GM21360 (cell line): ENCODE measurements around the gene AP1S2.
"Not testable (repeated sequence)": the region's sequence is repeated elsewhere in the genome, so short reads cannot be mapped to it uniquely, and the experiment has no call there.

ENCODE experiments used
- ATAC-seq: cut with Tn5 transposase; IDR thresholded peaks from one replicate; pipeline ENCODE4 v1.9.1; 2021; ENCODE audit warnings: mild to moderate bottlenecking, moderate library complexity; ENCODE audit not compliant: unreplicated experiment

Gene AP1S2

DNA sequence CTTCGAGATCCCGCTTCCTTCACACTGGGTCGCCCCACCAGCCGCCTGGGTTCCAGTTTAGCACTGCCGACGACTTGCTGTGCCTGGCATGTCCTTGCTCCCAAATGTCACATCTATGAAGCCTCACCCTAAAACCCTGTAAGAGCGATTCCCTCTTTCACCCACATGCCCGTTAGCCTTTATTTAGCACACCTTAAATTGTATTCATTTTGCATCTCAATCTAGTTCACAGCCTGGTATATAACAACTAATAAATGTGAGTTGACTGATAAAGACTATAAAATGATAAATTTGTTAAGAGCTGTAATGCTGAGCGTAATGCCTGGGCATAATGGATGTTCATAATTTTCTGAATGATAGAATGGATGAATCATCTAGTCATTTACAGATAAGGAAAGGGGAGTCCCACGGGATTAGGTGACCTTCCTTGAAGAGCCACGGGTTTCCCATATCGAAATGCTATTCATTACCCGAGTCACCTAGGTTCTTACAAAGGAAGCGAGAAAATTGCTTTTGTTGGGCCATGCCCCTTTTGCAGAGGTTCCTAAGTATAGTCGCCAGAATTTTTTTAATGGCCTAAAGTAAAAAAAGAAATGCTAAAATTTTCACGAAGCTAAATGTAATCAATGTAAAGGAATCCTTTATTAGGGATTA is 1.1 kb upstream of the AP1S2 start:
- ATAC-seq = no peak

DNA sequence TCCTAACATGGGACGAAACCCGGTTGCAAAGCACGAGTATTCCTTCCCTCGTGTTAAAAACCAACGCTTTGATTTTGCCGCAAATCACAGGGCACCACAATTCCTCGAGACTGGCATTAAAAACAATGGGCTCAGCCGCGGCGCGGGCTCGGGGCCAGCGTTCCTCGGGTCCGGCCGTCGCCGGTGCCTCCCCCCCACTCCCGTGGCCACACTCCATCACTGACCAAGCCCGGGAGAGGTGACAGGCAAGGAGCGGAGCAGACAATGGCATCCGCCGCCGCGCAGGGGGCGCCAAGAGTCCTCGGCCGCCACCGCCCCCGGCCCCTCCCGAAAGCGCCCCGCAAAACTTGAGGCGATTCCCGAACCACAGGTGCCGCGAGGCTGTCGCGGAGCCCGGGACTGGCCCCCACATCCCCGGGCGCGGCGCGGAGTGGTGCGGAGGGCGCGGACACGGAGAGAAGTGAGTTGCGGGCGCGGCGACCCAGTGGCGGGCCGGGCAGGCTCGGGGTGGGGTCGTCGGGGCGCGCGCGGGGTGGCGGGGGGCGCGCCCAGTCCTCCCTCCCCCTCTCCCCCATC is 445 bp downstream of the AP1S2 start:
- ATAC-seq = peak; percentile 32

DNA sequence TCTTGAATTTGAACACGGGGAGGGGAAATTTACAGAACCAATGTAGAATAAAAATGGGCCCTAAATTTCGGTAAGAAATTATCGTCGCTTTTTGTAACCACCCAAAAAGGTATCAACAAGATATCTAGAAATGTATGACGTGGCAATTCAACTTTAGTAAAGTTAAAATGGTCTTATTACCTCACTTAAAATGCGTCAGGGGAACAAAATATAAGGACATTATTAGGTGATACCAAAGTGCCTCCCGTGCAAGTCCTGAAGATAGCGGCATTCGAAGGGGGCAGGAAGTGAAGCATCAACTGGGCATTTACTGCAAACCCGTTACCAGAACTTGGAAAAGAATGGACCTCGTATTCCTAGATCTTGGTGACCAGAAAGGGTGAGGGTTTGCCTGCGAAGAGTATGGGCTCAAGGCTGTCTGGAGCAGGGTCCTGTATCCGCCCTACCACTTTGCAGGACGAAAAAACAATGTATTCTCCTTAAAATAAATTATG is 980 bp downstream of the AP1S2 start:
- ATAC-seq = no peak

DNA sequence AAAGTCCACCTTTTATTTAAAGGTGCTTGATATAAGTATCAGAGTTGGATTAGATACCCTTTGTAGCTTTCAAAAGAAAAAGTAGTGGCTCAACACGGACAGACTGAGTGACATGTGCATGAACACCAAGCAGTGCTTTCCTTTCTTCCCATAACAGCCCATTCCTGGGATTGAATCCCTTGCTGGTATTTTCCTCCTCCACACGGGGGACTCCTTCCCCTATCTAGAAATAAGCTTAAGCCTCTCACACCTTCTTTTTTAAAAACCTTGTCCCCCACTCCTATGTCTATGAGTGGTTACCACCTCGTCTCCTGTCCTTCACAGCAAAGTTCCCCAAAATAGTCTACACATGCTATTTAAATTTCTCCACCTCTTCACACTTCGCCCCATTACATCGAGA is 5.1 kb downstream of the AP1S2 start:
- ATAC-seq = no peak

DNA sequence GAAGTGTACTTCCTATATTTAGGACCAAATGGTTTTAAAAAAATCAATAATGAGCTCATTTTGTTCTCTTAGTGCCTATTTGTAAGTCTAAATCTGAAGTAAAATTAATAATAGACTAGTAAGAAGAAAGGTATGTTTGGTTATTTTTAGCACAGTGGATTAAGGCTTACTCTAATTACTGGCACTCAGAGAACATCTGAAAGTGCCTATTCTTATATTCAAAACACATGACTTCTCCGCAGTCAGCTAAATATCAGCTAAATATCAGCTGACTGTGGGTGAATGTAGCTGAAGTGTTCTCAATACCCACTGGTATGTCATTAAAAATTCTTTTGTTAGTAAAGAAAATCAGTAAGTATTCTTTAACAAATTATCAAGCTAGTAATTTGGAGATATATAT is 6.0 kb downstream of the AP1S2 start:
- ATAC-seq = no peak

DNA sequence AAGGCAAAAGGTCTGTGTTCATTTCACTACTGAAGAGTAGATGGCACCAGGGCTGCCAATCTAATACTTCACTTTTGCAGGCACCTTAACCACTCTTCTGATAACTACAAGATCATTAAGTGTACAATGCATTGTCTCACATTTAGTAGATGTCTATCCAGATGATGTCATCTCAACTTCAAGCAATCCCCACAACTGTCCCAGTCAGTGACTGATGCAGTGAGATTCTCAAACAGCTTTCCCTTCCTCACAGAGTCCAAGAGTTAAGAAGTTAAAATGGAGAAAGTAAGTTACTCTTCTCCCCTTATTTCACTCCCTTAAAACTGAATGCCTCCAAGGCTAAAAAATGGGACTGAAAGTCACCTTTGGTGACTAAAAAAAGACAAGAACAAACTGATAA is 10.7 kb downstream of the AP1S2 start:
- ATAC-seq = no peak

DNA sequence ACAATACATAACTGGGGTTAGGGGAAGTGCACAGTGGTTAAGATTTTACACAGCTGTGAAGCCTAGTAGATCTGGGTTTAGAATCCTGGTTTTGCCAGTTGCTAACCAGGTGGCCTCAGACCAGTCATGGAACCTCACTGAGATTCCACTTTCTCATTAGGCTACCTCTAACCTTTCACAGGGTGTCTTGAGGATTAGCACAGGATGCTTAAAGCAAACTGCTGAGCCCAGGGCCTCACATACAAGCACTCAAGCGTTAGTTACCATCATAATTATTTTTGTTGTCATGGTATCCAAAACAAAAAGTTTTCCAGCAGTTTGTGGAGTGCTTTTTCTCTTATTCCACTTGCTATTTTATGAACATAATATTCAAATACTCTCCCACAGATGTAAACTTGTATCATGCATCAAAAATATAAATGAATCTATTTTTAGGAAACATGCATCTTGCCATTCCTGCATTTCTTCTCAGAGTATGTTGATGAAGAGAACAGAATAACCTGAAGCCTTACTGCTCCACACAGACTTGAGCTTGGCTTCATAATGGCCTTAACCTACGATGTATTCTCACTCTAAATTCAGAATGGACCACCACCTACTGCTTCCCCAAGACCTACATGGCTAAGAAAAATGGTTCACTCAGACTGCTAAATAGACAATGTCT is 12.6 kb downstream of the AP1S2 start:
- ATAC-seq = no peak

DNA sequence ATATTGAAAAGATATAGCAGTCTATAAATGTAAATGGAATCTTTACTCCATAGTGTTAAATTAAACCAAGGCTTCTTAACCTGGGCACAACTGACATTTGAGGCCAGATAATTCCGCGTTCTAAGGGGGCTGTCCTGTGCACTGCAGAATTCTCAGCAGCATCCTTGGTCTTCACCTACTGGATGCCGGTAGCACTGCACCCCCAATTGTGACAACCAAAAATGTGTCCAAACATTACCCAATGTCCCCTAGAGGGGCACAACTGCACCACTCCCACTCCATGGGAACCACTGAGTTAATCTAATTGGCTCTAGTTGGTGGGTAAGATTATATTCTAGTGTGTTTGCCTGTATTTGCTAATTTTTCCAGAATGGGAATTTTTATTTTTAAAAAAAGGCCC is 16.6 kb downstream of the AP1S2 start:
- no peak for ATAC-seq

DNA sequence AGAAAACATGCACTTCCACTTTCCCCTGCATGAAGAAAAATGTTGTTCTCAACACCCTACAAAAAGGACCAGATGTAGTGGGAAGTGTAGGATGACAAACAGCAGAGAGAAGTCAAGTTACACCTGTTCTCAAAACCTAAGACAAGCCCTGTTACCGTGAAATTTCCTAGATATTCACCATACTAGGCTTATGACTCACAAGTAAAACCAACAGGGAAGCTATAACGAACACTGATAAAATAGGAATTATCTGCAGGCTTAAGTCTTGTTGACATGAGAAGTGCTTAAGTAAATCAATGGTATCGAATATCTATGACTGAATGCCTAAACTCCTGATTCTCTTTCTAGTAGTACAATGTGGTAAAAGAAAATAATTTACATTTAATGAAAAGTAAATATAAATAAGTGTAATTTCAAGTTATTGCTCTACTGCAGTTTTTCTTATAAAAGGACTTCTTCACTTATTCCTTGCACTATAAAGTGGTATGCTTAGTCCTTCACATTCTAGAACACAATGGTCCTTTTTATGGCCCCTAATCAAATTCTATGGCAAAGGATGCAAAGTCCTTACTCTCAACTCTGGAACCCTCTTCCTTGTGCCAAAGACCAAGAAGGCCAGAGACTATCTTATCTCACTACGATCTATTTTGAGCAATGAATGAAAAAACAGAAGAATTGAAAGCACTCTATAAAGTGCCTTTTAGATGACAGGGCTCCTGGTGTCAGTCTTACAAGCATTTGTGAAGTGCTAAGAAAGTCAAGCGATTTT is 19.6 kb downstream of the AP1S2 start:
- no peak for ATAC-seq

DNA sequence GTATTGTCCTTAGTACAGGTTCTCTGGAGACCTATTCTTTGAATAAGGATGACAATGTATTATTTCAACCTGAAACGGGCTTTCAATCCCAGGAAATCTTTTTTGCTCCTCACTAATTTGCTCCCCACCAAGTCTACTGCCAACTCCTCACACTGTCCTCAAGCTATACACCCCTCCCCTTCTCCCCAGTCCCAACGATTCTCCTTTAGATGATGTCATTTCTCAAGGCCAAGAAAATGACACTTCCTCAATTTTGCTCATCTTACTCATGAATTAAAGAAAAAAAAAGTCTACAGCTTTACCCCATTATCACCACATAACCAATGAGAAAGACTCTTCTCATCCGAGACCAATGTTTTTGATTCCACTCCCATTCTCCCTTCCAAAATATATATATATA is 20.6 kb downstream of the AP1S2 start:
- no peak for ATAC-seq

DNA sequence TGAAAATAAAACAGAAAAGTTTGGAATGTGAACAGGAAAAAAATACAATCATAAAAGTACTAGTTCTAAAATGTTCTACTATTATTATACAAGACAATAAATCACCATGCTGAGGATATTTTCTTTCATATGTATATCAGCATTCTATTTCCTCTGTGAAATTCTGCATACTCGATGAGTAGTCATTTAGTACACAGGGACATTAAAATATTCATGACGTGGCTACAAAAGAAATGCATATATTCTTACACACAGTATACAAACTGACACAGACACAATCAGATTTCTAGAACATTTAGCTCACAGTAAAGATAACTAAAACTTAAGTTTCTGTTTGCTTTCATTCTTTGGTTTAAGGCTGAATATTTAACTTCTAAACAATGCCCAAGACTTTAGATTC is 23.3 kb downstream of the AP1S2 start:
- not testable (repeated sequence) for ATAC-seq

DNA sequence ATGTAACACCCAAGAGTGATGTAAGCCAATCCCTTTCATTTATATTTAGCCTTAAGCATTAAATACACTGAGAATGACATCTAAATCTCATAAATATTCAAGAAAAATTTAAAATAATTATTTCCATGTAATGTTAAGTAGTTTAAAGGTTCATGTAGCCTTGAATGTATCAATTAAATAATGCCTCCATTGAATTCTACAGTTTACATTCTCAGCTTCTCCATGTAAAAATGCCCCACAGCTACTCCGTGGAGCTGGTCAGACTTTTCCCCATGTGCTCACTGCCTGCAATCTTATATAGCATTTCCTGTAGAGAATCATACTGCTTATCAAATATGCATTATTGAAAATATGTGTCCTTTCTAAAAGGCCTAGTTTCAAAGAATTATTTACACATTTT is 25.4 kb downstream of the AP1S2 start:
- ATAC-seq = no peak

DNA sequence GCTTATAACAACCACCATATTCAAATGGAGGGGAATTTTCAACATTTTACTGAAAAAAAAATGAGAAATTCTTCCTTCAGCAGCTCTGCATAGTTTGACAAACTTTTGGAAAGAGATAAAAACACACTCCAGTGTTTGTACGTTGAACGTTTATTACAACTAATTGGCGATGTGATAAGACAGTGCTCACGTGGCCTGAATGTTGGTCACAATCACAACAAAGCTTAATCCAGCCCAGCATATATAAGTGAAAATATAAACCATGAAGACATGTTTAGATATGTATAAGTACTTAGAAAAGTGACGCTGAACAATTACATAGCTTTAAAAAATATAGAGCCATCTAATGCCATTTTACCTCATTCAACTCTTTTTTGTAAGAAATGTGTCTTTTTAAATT is 28.7 kb downstream of the AP1S2 start:
- ATAC-seq = no peak

DNA sequence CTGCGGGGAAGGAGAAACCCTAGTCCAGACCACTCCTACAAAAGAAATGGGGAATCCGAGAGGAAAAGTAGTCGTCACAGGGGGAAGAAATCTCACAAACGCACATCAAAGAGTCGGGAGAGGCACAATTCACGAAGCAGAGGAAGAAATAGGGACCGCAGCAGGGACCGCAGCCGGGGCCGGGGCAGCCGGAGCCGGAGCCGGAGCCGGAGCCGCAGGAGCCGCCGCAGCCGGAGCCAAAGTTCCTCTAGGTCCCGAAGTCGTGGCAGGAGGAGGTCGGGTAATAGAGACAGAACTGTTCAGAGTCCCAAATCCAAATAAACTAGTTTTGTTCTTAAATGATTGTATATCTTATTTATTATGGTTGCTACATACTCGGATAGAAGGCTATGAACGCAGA is 31.7 kb downstream of the AP1S2 start:
- ATAC-seq = no peak

DNA sequence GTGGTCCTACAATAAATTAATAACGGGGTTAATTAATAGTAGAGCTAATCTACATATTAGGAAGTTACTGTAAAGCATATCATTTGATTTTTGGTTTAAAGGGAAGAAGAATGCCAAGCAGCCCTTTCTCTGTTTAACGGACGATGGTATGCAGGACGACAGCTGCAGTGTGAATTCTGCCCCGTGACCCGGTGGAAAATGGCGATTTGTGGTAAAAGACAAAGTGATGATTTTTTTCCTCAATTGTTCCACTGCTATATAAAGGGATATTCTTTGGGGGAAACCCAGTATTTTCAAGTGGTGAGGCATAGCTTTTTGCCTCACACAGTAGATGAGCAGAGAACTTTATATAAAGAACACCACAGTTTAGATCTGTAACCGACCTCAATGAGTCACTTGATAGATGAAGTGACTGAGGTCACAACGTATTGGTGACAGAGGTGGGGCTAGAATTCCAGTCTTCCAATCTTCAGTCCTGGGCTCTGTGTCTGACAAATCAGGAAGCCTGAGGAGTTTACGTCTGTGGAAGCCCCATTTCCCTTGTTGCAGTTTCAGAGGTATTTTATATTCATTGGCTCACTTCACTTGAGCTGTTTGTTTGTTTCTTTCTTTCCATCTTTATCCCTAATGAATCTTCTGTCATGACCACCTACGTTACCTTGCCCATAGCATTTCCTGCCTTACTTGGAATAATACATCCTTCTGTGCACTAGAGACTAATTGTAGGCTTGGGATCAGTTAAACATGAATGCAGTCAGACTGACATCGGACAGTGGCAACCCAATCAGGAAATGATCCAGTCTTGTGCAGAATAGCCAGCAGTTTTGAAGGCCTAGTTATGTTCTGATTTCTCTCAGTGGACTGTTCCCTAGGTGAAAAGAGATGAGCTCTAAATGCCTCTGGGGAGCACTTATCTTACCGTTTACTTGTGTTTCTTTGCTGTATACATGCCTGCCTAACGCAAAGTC is 34.2 kb downstream of the AP1S2 start:
- ATAC-seq = no peak

DNA sequence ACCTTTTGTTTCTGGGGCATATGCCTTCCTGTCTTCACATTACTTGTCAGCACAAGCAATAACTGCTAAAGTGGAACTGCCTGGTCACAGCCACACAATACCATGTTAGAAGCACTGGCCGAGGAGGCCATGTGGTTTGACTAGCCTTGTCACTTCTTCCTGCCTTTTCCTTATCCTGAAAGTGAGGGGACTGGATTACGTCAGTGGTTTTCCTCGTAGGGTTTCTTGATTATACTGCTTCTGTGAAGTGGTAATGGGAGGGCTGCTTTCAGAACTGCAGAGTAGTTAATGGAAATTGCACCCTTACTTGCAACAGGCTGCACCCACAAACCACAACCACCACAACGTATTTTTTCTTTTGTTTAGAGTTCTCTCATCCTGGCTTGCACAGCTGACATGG is 37.7 kb downstream of the AP1S2 start:
- no peak for ATAC-seq

DNA sequence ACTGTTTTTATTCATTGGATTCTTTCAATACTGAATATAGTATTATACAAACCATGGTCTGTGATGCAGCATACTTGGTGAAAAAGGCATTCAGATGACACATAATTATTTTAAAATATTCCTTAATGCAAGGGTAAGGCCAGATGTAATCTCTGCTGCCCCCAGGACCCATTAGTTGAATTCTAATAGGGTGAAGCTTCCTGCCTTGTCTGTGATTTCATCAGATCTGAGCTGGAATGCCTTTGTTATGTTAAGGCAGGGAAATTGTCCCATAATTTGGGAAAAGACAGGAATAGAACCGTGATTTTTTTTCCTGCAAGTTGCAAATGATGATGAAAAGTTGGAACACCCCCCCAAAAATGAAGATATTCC is 38.2 kb downstream of the AP1S2 start:
- ATAC-seq = no peak

DNA sequence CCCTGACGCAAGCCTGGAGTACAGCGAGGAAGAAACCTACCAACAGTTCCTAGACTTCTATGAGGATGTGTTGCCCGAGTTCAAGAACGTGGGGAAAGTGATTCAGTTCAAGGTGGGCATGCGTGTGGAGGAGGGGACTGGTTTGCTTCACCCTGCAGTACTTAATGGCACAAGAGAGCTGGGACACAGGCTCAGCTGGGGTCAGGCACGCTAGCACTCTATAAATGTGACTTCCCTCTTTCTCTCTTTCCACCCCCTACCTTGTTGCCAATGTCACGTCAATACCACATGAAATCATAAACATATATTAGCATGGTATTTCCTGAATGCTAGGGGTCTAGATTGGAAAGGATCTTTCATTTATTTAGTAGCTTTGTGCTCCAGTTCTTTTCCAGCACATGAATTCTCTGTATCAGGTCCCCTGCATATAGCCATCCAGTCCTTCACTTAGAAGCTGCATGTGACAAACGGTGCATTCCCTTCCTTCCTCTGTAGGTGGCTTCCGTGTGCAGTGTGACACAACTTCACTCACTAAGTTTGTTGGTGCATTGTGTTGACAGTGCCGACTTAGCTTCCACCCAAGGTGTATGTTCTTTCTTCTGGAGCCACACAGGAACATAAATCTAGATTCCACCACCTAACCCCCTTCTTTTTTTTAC is 38.7 kb downstream of the AP1S2 start:
- peak; percentile 96 for ATAC-seq

DNA sequence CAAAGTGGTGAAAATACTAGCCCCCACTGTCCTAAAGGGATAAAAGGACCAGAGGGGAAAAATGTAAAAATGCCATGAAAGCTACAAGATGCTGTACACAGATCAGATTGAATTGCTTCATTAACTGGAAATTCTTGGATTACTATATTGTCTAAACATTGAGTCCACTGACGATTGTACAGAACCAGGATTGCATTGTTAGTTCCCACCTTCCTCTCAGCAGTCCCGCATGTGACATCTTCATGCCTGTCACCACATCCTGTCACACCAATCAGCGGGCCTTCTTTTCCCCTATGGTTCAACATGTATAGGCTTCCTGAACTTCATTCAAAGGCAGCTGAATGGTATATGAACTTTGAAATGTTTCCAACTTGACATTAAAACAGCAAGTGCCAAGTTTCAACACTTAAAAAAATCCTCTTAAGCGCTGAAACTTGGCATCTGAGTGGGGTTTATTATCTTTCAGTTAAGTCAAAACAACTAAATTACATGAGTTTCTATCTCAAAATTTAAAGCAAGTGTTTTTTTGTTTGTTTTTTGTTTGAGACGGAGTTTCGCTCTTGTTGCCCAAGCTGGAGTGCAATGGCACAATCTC is 39.7 kb downstream of the AP1S2 start:
- ATAC-seq = no peak

DNA sequence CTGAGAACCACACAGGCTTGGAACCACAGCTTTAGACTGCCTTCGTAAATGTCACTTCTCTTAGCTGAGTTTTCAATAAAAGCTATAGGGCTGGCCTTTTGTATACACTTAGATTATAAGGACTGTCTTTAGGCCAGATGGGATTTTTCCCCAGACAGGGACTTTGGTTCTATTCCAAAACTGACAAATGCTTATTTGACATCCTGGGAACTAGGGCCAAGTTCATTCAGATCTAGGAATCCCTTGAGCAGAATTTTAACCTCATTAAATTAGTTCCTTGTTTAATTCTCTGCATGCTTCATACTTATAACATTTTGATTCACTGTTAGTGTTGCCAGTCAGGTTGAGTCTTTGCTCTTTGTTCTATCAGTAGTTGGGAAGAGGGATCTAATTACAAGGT is 41.2 kb downstream of the AP1S2 start:
- no peak for ATAC-seq
